Rectal smooth muscle tissue (tissue), 1 donor: ENCODE results near the gene UGT2B7.
"Not testable (repeated sequence)": the region's sequence is repeated elsewhere in the genome, so short reads cannot be mapped to it uniquely, and the experiment has no call there.

Experiments used
- H3K27ac ChIP-seq: one replicate; pipeline ENCODE4 v1.7.0; 2013; ENCODE audit warnings: low read depth, low read length, inconsistent platforms
- H3K27me3 ChIP-seq: one replicate; pipeline ENCODE4 v1.7.0; 2013; ENCODE audit warnings: low read length; ENCODE audit not compliant: control insufficient read depth, insufficient read depth
- H3K36me3 ChIP-seq: one replicate; pipeline ENCODE4 v1.7.0; 2013; ENCODE audit warnings: low read length; ENCODE audit not compliant: control insufficient read depth, insufficient read depth
- H3K4me1 ChIP-seq: one replicate; pipeline ENCODE4 v1.7.0; 2013; ENCODE audit warnings: low read length; ENCODE audit not compliant: control insufficient read depth, insufficient read depth
- H3K4me3 ChIP-seq: one replicate; pipeline ENCODE4 v1.7.0; 2013; ENCODE audit warnings: low read length
- H3K9ac ChIP-seq: one replicate; pipeline ENCODE4 v1.7.0; 2013; ENCODE audit warnings: low read length

Gene UGT2B7

DNA sequence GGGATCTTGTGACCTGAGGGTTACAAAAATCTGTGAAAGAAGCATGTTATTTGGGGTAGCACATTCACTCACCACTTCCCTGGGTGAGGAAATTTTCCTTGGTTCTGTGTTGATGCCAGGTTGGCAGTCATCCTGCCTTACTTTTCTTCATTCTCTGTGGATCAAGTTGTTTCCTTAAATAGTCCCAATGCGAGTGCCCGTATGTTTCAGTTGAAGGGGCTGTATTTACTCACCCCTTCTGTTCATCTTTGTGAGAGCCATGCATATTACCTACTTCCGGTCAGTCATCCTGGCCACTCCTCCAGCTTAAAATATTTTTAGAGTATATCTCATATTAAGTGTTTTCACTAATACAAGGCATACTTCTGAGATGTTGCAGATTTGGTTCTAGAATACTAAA is 2.6 kb upstream of the UGT2B7 start:
- H3K9ac ChIP-seq, result no peak overlapping the region
- no peaks in the 10 kb centered on the region for H3K4me1 ChIP-seq
- H3K4me3 ChIP-seq, result no peak overlapping the region
- H3K36me3 ChIP-seq, result no peaks in the 10 kb centered on the region
- H3K27ac ChIP-seq, result no peak overlapping the region
- H3K27me3 ChIP-seq, result no peaks in the 10 kb centered on the region

DNA sequence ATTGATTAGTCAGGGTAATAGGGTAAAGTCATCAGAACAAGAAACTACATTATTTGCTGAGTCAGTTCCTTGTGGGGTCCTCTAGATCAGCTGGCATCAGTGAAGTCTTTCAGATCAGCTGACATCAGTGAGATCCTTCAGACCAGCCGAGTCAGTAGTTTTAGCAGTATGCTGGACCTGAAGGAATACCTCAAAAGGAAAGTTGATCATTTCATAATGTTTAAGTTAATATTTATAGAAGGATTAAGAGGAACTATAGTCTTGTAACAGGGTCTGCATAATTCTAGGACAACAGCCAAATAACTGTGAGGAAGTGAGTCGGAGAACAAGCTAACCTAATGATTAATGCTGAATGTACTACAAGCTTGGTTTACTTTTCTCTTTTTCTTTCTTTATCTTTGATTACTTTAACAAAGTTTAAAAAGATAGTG is 958 bp upstream of the UGT2B7 start:
- Histone ChIP-seq H3K4me1 (no peaks in the 10 kb centered on the region), H3K4me3 (no peak overlapping the region), H3K27me3 (no peaks in the 10 kb centered on the region), H3K9ac (no peak overlapping the region), H3K36me3 (no peaks in the 10 kb centered on the region), H3K27ac (no peak overlapping the region)

DNA sequence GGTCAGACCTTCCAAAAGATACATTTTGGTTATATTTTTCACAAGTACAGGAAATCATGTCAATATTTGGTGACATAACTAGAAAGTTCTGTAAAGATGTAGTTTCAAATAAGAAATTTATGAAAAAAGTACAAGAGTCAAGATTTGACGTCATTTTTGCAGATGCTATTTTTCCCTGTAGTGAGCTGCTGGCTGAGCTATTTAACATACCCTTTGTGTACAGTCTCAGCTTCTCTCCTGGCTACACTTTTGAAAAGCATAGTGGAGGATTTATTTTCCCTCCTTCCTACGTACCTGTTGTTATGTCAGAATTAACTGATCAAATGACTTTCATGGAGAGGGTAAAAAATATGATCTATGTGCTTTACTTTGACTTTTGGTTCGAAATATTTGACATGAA is 536 bp downstream of the UGT2B7 start:
- no peak overlapping the region for H3K27ac ChIP-seq
- H3K27me3 ChIP-seq, result no peaks in the 10 kb centered on the region
- H3K4me3 ChIP-seq, result no peak overlapping the region
- H3K9ac ChIP-seq, result no peak overlapping the region
- no peaks in the 10 kb centered on the region for H3K36me3 ChIP-seq
- H3K4me1 ChIP-seq, result no peaks in the 10 kb centered on the region

DNA sequence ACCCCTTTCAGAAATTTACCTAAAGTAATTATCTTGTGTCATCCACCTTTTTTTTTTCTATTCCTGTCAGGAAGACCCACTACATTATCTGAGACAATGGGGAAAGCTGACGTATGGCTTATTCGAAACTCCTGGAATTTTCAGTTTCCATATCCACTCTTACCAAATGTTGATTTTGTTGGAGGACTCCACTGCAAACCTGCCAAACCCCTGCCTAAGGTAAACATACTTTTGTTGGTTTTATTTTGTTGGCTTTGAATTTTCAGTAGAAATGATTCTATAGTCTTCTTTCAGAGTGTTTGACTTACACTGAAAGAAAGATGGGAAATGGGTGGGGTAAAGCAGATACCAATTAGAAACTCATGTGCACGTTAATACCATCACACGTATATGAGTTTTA is 2.2 kb downstream of the UGT2B7 start:
- Histone ChIP-seq H3K27me3 (no peaks in the 10 kb centered on the region), H3K4me3 (no peak overlapping the region), H3K9ac (no peak overlapping the region), H3K36me3 (no peaks in the 10 kb centered on the region), H3K4me1 (no peaks in the 10 kb centered on the region), H3K27ac (no peak overlapping the region)

DNA sequence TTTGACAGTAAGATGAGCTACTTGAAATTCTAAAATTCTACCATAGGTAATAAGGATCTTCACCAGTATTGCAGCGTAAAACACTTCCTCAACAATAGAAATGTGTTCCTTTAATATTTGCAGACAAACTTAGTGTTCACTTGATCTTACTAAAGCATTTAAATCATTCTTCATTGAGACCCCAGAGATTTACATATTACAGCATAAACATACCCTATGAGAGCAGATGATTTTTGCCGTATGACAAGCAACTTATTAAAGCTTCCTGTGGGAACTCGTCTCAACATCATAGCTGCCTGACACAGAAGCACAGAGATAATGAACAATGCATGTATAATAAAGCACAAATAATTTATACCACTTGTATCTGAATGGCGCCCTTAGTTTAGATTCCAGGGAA is 3.6 kb downstream of the UGT2B7 start:
- Histone ChIP-seq H3K4me1 (no peaks in the 10 kb centered on the region), H3K4me3 (no peak overlapping the region), H3K36me3 (no peaks in the 10 kb centered on the region), H3K27ac (no peak overlapping the region), H3K9ac (no peak overlapping the region), H3K27me3 (no peaks in the 10 kb centered on the region)

DNA sequence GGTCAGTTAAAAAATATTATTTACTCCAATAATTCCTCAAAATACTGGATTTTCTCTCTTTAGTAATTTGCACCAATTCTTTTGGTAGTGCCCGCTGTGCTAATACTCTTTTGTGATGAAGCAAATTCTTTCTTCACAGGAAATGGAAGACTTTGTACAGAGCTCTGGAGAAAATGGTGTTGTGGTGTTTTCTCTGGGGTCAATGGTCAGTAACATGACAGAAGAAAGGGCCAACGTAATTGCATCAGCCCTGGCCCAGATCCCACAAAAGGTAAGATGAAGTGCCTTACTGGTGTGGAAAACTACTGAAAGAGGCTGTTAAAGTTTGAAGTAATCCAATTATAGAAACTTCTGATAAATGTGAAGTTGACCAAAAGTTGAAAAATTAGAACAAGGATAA is 6.4 kb downstream of the UGT2B7 start:
- H3K27ac ChIP-seq, H3K4me3 ChIP-seq, H3K9ac ChIP-seq, H3K27me3 ChIP-seq, H3K36me3 ChIP-seq, H3K4me1 ChIP-seq: not testable (repeated sequence)

DNA sequence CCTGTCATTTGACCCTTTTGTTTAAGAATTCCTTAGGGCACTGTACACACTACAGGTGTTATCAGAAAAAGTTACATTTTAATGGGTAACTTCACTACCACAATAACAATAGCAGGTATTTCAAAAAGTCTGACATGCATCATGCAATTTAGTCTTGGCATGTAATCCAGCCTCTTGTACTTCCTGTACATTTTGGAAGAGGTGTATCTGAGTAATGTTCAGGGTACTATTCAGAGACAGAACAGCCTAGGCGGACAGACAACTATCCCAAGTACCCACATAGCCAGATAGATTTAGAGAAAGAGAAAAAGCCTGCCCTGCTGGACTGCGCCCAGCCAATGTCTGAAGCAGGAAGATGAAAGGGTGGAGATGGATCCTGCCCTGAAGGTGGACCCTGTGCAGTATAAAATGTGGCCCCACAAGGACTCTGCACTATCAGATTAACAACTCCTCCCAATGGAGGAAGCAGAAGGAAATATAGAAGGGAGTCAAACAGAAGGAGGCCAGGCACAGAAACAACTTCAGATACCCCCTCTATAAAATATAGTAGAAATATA is 8.5 kb downstream of the UGT2B7 start:
- Histone ChIP-seq H3K27ac (no peak overlapping the region), H3K36me3 (no peaks in the 10 kb centered on the region), H3K4me1 (no peaks in the 10 kb centered on the region), H3K4me3 (no peak overlapping the region), H3K27me3 (no peaks in the 10 kb centered on the region), H3K9ac (no peak overlapping the region)

DNA sequence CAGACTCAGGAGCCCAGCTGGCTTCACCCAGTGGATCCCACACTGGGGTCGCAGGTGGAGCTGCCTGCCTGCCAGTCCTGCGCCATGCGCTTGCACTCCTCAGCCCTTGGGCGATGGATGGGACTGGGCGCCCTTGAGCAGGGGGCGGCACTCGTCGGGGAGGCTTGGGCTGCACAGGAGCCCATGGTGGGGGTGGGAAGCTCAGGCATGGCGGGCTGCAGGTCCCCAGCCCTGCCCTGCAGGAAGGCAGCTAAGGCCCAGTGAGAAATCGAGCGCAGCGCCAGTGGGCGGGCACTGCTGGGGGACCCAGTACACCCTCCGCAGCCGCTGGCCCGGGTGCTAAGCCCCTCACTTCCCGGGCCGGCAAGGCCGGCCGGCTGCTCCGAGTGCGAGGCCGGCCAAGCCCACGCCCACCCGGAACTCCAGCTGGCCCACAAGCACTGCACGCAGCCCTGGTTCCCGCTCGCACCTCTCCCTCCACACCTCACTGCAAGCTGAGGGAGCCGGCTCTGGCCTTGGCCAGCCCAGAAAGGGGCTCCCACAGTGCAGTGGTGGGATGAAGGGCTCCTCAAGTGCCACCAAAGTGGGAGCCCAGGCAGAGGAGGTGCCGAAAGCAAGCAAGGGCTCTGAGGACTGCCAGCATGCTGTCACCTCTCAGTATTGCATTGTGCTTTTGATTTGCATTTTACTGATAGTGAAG is 19.0 kb downstream of the UGT2B7 start:
- not testable (repeated sequence) for H3K27ac ChIP-seq, H3K9ac ChIP-seq, H3K4me1 ChIP-seq, H3K27me3 ChIP-seq, H3K36me3 ChIP-seq, H3K4me3 ChIP-seq

DNA sequence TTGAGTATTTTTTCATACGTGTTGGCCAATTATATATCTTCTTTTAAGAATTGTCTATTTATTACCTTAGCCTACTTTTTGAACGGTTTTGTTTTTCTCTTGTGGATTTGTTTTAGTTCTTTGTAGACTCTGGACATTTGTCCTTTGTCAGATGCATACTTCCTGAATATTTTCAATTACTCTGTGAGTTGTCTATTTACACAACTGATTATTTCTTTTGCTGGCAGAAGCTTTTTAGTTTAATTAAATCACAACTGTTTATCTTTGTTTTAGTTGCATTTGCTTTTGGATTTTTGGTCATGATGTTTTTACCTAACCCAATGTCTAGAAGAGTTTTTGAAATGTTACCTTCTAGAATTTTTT is 19.6 kb downstream of the UGT2B7 start:
- Histone ChIP-seq H3K9ac (no peak overlapping the region), H3K27me3 (no peaks in the 10 kb centered on the region), H3K27ac (no peak overlapping the region), H3K4me3 (no peak overlapping the region), H3K36me3 (no peaks in the 10 kb centered on the region), H3K4me1 (no peaks in the 10 kb centered on the region)

DNA sequence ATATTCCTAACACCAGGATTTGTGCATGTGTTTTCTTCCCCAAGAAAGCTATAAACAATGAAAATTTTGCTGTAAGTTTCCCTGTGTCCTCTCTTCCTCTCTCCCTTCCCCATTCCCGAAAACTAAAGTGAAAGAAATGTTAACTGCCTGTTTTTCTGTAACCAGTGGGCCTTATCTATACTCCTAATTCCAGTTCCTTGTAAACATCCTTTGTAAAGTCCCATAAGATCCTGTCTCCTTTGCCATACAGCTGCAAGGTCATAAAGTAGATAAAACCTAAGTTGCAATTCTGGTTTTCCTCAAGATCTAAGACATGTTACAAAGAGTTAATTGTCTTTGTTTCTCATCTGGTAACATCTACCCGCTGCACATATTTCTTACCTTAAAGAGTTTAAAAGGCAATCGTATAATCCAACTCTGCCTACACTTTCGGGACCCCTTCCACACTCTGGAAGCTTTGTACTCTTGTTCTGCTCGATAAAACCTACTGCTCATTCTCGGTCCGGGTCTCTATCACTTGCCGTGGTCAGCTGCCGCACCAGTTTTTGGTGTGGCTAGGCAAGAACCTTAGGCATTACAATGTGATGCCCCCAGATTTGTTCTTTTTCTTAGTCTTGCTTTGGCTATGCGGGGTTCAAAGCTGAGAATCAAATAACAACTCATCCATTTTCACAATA is 20.5 kb downstream of the UGT2B7 start:
- no peak overlapping the region for H3K27ac ChIP-seq

DNA sequence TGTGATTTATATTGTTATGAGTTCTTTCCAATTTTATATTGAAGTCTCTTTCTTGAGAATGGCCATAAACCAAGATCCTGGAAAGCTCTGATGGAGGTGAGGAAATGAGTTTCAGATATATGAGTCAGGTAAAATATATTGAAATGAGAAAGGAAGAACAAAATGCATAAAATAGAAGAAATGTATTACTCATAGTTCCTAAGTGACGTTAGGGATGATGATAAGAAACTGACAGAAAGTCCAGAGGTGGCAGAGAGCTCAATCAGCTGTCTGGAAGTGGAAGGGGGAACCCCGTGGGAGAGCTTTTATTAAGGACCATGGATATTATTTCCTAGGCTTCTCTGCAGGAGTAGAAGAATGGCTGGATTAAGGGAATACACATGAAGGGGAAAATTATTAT is 24.6 kb downstream of the UGT2B7 start:
- Histone ChIP-seq H3K9ac (no peak overlapping the region), H3K27me3 (no peaks in the 10 kb centered on the region), H3K36me3 (no peaks in the 10 kb centered on the region), H3K4me1 (peaks cover 2% of the 10 kb centered on the region), H3K4me3 (no peak overlapping the region), H3K27ac (no peak overlapping the region)

More for the DNA sequence above, 20.5 kb downstream of the UGT2B7 start:
- no peaks in the 10 kb centered on the region for H3K36me3 ChIP-seq
- no peaks in the 10 kb centered on the region for H3K4me1 ChIP-seq
- no peaks in the 10 kb centered on the region for H3K27me3 ChIP-seq
- no peak overlapping the region for H3K4me3 ChIP-seq
- no peak overlapping the region for H3K9ac ChIP-seq

DNA sequence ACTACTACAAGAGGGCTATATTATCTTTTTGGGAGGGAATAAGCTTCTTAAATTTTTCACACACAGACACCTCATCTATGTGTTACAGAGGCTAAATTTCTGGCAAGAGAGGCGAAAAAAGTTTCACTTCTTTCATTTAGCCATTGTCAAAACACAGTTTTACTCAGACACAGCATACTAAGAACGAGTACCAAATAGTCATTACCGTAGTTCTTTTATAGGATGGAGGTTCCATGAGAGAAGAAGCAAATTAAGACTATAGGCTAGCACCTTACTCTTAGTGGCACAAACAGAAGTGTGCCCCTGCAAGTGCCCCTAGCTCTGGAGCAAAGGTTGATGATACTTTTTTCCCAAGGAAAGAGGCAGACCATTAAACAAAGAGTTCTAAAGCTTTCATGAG is 26.2 kb downstream of the UGT2B7 start:
- Histone ChIP-seq H3K27me3 (no peaks in the 10 kb centered on the region), H3K27ac (no peak overlapping the region), H3K4me1 (peaks cover 2% of the 10 kb centered on the region), H3K4me3 (no peak overlapping the region), H3K9ac (no peak overlapping the region), H3K36me3 (no peaks in the 10 kb centered on the region)

DNA sequence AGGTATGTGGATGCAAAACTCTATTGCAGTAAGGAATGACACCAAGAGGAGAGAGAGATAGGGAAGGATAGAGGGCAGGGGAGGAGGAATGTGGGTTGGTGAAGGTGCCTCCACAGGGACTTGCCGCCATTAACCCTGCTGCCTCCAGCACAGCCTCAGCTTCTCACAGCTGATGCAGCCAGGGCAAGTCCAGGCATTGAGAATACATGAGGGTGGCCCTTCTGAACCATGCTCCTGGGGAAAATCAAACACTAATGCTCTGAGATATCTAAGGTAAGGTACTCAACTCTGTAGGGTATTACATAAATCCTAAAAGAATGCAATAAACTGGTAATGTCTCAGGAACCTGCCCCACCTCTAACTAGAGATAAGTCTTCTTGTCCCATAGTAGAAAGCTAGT is 28.7 kb downstream of the UGT2B7 start:
- H3K4me1 ChIP-seq, result peaks cover 2% of the 10 kb centered on the region
- H3K27me3 ChIP-seq, result no peaks in the 10 kb centered on the region
- no peak overlapping the region for H3K9ac ChIP-seq
- no peak overlapping the region for H3K4me3 ChIP-seq
- no peaks in the 10 kb centered on the region for H3K36me3 ChIP-seq
- H3K27ac ChIP-seq, result no peak overlapping the region
